B cell (primary cell): ENCODE measurements around the gene KIF21B.

ENCODE experiments used
- EZH2 ChIP-seq: IDR thresholded peaks from 2 replicates; pipeline ENCODE4 v1.6.1; 2012; ENCODE audit warnings: borderline replicate concordance, low read depth, mild to moderate bottlenecking, moderate library complexity, low read length; ENCODE audit not compliant: insufficient read depth, poor library complexity, severe bottlenecking
- TF ChIP-seq, protein P1 (sequence below): fragments of 200-600 bp; IDR thresholded peaks from one replicate; pipeline ENCODE4 v1.8.0; 2022; ENCODE audit warnings: antibody characterized with exemption, mild to moderate bottlenecking

DNA sequence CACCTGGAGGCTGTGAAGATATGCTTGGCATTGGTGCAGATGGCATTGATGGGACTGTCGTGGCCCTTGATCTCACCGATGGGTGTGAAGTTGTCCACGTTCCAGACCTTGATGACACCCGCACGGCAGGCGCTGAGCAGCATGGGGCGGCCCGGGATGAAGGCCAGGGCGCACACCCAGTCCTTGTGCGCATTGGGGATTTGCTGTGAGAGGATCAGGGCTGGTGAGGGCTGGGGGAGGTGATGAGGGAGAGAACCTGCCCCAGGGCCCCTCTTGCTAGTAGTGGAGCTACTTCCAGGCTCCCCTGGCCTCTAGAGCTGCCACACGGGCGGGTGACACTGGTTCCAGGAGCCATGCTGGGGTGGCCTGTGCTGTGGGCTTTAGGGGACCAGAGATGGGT, 48.8 kb downstream of the KIF21B start:
- TF ChIP-seq, protein P1, sequence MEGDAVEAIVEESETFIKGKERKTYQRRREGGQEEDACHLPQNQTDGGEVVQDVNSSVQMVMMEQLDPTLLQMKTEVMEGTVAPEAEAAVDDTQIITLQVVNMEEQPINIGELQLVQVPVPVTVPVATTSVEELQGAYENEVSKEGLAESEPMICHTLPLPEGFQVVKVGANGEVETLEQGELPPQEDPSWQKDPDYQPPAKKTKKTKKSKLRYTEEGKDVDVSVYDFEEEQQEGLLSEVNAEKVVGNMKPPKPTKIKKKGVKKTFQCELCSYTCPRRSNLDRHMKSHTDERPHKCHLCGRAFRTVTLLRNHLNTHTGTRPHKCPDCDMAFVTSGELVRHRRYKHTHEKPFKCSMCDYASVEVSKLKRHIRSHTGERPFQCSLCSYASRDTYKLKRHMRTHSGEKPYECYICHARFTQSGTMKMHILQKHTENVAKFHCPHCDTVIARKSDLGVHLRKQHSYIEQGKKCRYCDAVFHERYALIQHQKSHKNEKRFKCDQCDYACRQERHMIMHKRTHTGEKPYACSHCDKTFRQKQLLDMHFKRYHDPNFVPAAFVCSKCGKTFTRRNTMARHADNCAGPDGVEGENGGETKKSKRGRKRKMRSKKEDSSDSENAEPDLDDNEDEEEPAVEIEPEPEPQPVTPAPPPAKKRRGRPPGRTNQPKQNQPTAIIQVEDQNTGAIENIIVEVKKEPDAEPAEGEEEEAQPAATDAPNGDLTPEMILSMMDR: no peak
- no peak for TF ChIP-seq EZH2
